K562 (cell line): ENCODE measurements around the gene MAP3K2. TPM values are rescaled to one million over a fixed set of nuclear protein-coding genes. Genes with fewer than 3 reads are reported as not detected.
A peak's percentile ranks its signal among the peaks of the same experiment; 100 is the strongest.

Experiments used
- ATAC-seq: fragments of 200-7000 bp; cut with Tn5 transposase; 3 replicates; pipeline ENCODE4 v1.9.1; 2020; ENCODE audit warnings: moderate library complexity
- BruUV-seq: library from RNA; stranded (reverse); fragments of 400-500 nt; replicated peaks from 2 replicates; lab custom pipeline; 2021; lab: Mats Ljungman, UMichigan
- CTCF ChIA-PET: fragments of 300-600 bp; formaldehyde crosslinking; extraction: SDS; loops from one replicate; lab custom pipeline; 2021; ENCODE audit warnings: low intra/inter-chr PET ratio; lab: Yijun Ruan, JAX
- POLR2A ChIA-PET: fragments of 300-600, 350-650 bp; sonication (Branson Sonifier 250); formaldehyde crosslinking; extraction: SDS; loops from one replicate; lab custom pipeline; 2021; ENCODE audit warnings: antibody characterized with exemption, inconsistent platforms; lab: Yijun Ruan, JAX
- DNase-seq, 4 experiments: peaks; one replicate each; pipeline versions ENCODE4 v3.0.0 to v3.0.0-alpha.2; 2011 to 2018; ENCODE audit warnings: low spot score in 3 of 4, mixed read lengths in 3 of 4; ENCODE audit errors: extremely low read depth in 1 of 4
- FAIRE-seq: peaks from 2 replicates; lab custom pipeline; 2011; peaks lifted over from hg19 to GRCh38; lab: Jason Lieb, UNC
- H2AFZ ChIP-seq: 2 replicates; pipeline ENCODE4 v1.6.0; 2011; ENCODE audit warnings: low read depth, low read length, control low read depth, inconsistent platforms
- H3K27ac ChIP-seq: fragments of 200-600 bp; 3 replicates; pipeline ENCODE4 v1.8.0; 2011; ENCODE audit warnings: low read depth, mild to moderate bottlenecking, control low read depth, inconsistent platforms, low read length, moderate library complexity, mixed read lengths; ENCODE audit errors: extremely low read depth
- H3K27me3 ChIP-seq, 2 experiments: fragments of 300-600 bp in 1 of 2; 2 replicates in 1 of 2; 3 replicates in 1 of 2; pipeline versions ENCODE4 v1.6.0 to v1.8.0; 2011; ENCODE audit warnings: inconsistent platforms in 2 of 2, low read length in 2 of 2, mild to moderate bottlenecking in 1 of 2, mixed read lengths in 1 of 2, moderate library complexity in 1 of 2; ENCODE audit not compliant: control insufficient read depth in 2 of 2, insufficient read depth in 2 of 2
- H3K36me3 ChIP-seq: fragments of 300-600 bp; 3 replicates; pipeline ENCODE4 v1.8.0; 2011; ENCODE audit warnings: mild to moderate bottlenecking, low read length, inconsistent platforms; ENCODE audit not compliant: control insufficient read depth, insufficient read depth
- H3K4me1 ChIP-seq, 2 experiments: fragments of 200-600 bp in 1 of 2; replicated peaks in 1 of 2; 2 replicates in 1 of 2; 3 replicates in 1 of 2; pipeline versions ENCODE4 v1.5.1 to v1.8.0; 2011; ENCODE audit warnings: inconsistent platforms in 2 of 2, low read length in 2 of 2, mild to moderate bottlenecking in 1 of 2, mixed read lengths in 1 of 2, moderate library complexity in 1 of 2; ENCODE audit not compliant: control insufficient read depth in 2 of 2, insufficient read depth in 2 of 2
- H3K4me2 ChIP-seq: 2 replicates; pipeline ENCODE4 v1.6.1; 2011; ENCODE audit warnings: low read length, control low read depth, inconsistent platforms, mixed read lengths; ENCODE audit not compliant: insufficient read depth
- H3K4me3 ChIP-seq: fragments of 200-600 bp; sonication (generic), shearing (Covaris generic); 2 replicates; pipeline ENCODE4 v1.5.1; 2016; ENCODE audit warnings: control low read depth, inconsistent platforms
- H3K79me2 ChIP-seq: fragments of 200-600 bp; 3 replicates; pipeline ENCODE4 v1.8.0; 2011; ENCODE audit warnings: low read length, inconsistent platforms; ENCODE audit not compliant: control insufficient read depth, insufficient read depth
- H3K9ac ChIP-seq, 2 experiments: 2 replicates each; pipeline versions ENCODE4 v1.6.0 to v1.6.1; 2011; ENCODE audit warnings: low read depth in 2 of 2, low read length in 2 of 2, control low read depth in 1 of 2, inconsistent platforms in 1 of 2, mild to moderate bottlenecking in 1 of 2, mixed read lengths in 1 of 2; ENCODE audit not compliant: insufficient read depth in 1 of 2
- H3K9me1 ChIP-seq: one replicate; pipeline ENCODE4 v1.6.0; 2011; ENCODE audit warnings: inconsistent platforms, mild to moderate bottlenecking, low read length, moderate library complexity; ENCODE audit not compliant: control insufficient read depth, insufficient read depth
- H3K9me3 ChIP-seq: replicated peaks from 2 replicates; pipeline ENCODE4 v1.5.1; 2011; ENCODE audit warnings: low read depth, low read length, inconsistent platforms; ENCODE audit not compliant: control insufficient read depth, insufficient read depth
- H4K20me1 ChIP-seq: replicated peaks from 2 replicates; pipeline ENCODE4 v1.6.1; 2011; ENCODE audit warnings: low read length, inconsistent platforms, mixed read lengths; ENCODE audit not compliant: control insufficient read depth, insufficient read depth
- ADNP ChIP-seq: fragments of 200-800 bp; sonication (Bioruptor generic); IDR thresholded peaks from 2 replicates; pipeline ENCODE4 v1.6.1; 2016; ENCODE audit warnings: missing genetic modification characterization, missing compliant biosample characterization
- CREM ChIP-seq: IDR thresholded peaks from 2 replicates; pipeline ENCODE4 v1.6.1; 2014; ENCODE audit warnings: antibody characterized with exemption, low read depth
- CTCFL ChIP-seq: IDR thresholded peaks from 2 replicates; pipeline ENCODE4 v1.6.1; 2011; ENCODE audit warnings: borderline replicate concordance, low read depth, mild to moderate bottlenecking, moderate library complexity, low read length; ENCODE audit not compliant: insufficient read depth, poor library complexity, severe bottlenecking
- DEAF1 ChIP-seq: fragments of 450-650 bp; formaldehyde crosslinking; IDR thresholded peaks from 2 replicates; pipeline ENCODE4 v1.4.0; 2020; ENCODE audit warnings: mild to moderate bottlenecking, moderate library complexity
- EGR1 ChIP-seq: fragments of 450-650 bp; conservative IDR thresholded peaks from 2 replicates; pipeline ENCODE4 v1.6.1; 2017; ENCODE audit warnings: mild to moderate bottlenecking
- EHMT2 ChIP-seq: fragments of 450-650 bp; IDR thresholded peaks from 2 replicates; pipeline ENCODE4 v1.6.1; 2018; ENCODE audit warnings: antibody characterized with exemption
- GATA2 ChIP-seq: sonication (generic); formaldehyde crosslinking; IDR thresholded peaks from 2 replicates; pipeline ENCODE4 v1.4.0; 2020; ENCODE audit warnings: mild to moderate bottlenecking, missing genetic modification reagents
- HDAC6 ChIP-seq: IDR thresholded peaks from 2 replicates; pipeline ENCODE4 v1.6.1; 2012; ENCODE audit warnings: low read depth, mild to moderate bottlenecking, control low read depth, inconsistent platforms, low read length, moderate library complexity
- MAFK ChIP-seq: IDR thresholded peaks from 2 replicates; pipeline ENCODE4 v1.6.1; 2011; ENCODE audit warnings: low read length, improper control_type of control experiment
- MXI1 ChIP-seq: IDR thresholded peaks from 2 replicates; pipeline ENCODE4 v1.6.1; 2011; ENCODE audit warnings: low read depth, mild to moderate bottlenecking, improper control_type of control experiment, low read length
- MYNN ChIP-seq, 2 experiments: sonication (generic); formaldehyde crosslinking in 1 of 2; IDR thresholded peaks; 2 replicates each; pipeline versions ENCODE4 v1.5.0 to v1.6.1; 2016 to 2020; ENCODE audit warnings: antibody characterized with exemption in 1 of 2, missing genetic modification reagents in 1 of 2
- PRPF4 ChIP-seq: fragments of 200-400 bp; formaldehyde crosslinking; IDR thresholded peaks from one replicate; pipeline ENCODE4 v1.6.1; 2017; ENCODE audit warnings: low read length, low read depth, mild to moderate bottlenecking; ENCODE audit not compliant: insufficient read depth, poor library complexity, severe bottlenecking
- RAD21 ChIP-seq, 2 experiments: fragments of 250-450 bp in 1 of 2; fragments of 450-650 bp in 1 of 2; sonication (Bioruptor Pico) in 1 of 2; formaldehyde crosslinking in 1 of 2; IDR thresholded peaks in 1 of 2; conservative IDR thresholded peaks in 1 of 2; 2 replicates each; pipeline versions ENCODE4 v1.4.0 to v1.8.0; 2020 to 2022; ENCODE audit warnings: mild to moderate bottlenecking in 2 of 2, moderate library complexity in 1 of 2
- SMC3 ChIP-seq: conservative IDR thresholded peaks from 2 replicates; pipeline ENCODE4 v1.6.1; 2011; ENCODE audit warnings: low read depth, low read length, improper control_type of control experiment; ENCODE audit not compliant: insufficient read depth
- STAT5B ChIP-seq: fragments of 250-450 bp; sonication (Bioruptor Pico); IDR thresholded peaks from 2 replicates; pipeline ENCODE4 v1.8.0; 2021; ENCODE audit warnings: mild to moderate bottlenecking, inconsistent platforms
- TAF9B ChIP-seq: fragments of 450-650 bp; IDR thresholded peaks from 2 replicates; pipeline ENCODE4 v1.6.1; 2018; ENCODE audit warnings: mild to moderate bottlenecking; ENCODE audit not compliant: partially characterized antibody
- U2AF2 ChIP-seq: fragments of 200-400 bp; formaldehyde crosslinking; optimal IDR thresholded peaks from 2 replicates; pipeline ENCODE3; 2017; ENCODE audit warnings: low read depth, mild to moderate bottlenecking, low read length
- ZBTB1 ChIP-seq: sonication (generic); formaldehyde crosslinking; IDR thresholded peaks from 2 replicates; pipeline ENCODE4 v1.8.1; 2023; ENCODE audit warnings: missing genetic modification reagents, low read depth, mild to moderate bottlenecking, borderline replicate concordance
- ZNF324 ChIP-seq: fragments of 250-450 bp; sonication (Bioruptor Pico); IDR thresholded peaks from 2 replicates; pipeline ENCODE4 v1.4.0; 2020; ENCODE audit warnings: mild to moderate bottlenecking
- ZNF77 ChIP-seq: fragments of 250-450 bp; sonication (Bioruptor Pico); IDR thresholded peaks from 2 replicates; pipeline ENCODE4 v1.5.0; 2020
- WGBS: fragments of 100-300 bp; shearing (Covaris generic); methylation state at CpG from one replicate; pipeline ENCODE4 v1.1.6; 2016; ENCODE audit warnings: low coverage, mixed read lengths; ENCODE audit not compliant: insufficient coverage; ENCODE audit errors: missing lambda C conversion rate; 5-methylcytosine and 5-hydroxymethylcytosine counted together
- in situ Hi-C: fragments of 300-500 bp; cut with MboI; formaldehyde crosslinking; loops from 4 replicates; pipeline ENCODE4 v1.15.0; 2018; ENCODE audit warnings: inconsistent platforms, mixed read lengths
- intact Hi-C: fragments of 100-400 bp; cut with micrococcal nuclease; formaldehyde crosslinking; loops from 2 replicates; pipeline ENCODE4 v1.14.2; 2022
- polyA plus RNA-seq, 8 experiments: library from polyadenylated mRNA; depleted of rRNA in 4 of 8; stranded (reverse) in 5 of 8; unstranded in 3 of 8; fragments of >200 nt; fragmentation: Nextera tagmentation in 2 of 8; fragmentation: Illumina TruSeq in 1 of 8; extraction: Ambion mirVana in 2 of 8; extraction: Trizol in 1 of 8; gene quantifications; 2 replicates each; pipeline versions ENCODE4 v1.2.1 to v1.2.3, GENCODE V29; 2011 to 2014; ENCODE audit warnings: inconsistent platforms in 1 of 8, missing spikeins in 1 of 8
- total RNA-seq, 7 experiments: library from RNA; depleted of rRNA in 6 of 7; stranded (reverse); fragments of >200 nt in 6 of 7; fragmentation: Illumina TruSeq in 2 of 7; extraction: Trizol in 2 of 7; gene quantifications; 2 replicates each; pipeline versions ENCODE4 v1.2.1 to v1.2.3, GENCODE V29; 2011 to 2021; ENCODE audit warnings: low replicate concordance in 1 of 7

The MAP3K2 gene
- total and polyA plus RNA-seq, 9 of the 15 experiments (the other 6 are each of a cell fraction or from before 2014, with no cell fraction given) = 1.2 to 14.2 (median 5.7) TPM

- Histone ChIP-seq H2AFZ (no peak overlapping the region), H3K27ac (no peak overlapping the region), H3K27me3 (no peaks in the 10 kb centered on the region), H3K4me1 (peaks cover 0 to 5% of the 10 kb centered on the region in 2 experiments; a peak in 2 of 5 replicates), H3K4me2 (no peak overlapping the region), H4K20me1 (no peaks in the 10 kb centered on the region; the same call in 1 of the 2 replicates), H3K4me3 (no peak overlapping the region), H3K79me2 (peaks cover 34% of the 10 kb centered on the region), H3K36me3 (no peaks in the 10 kb centered on the region), H3K9ac (no peak overlapping the region), H3K9me1 (no peaks in the 10 kb centered on the region), H3K9me3 (no peaks in the 10 kb centered on the region)
- in situ Hi-C loops = no loop called here
- BruUV-seq = no TSS peak
- FAIRE-seq (peak; percentile 71), DNase-seq (peak; percentile 44 to 66 (median 50)), ATAC-seq (peak; percentile 90)
- 24% methylated on average over 4 of the region's 4 CpGs for WGBS
- ChIA-PET POLR2A (no interaction called here), CTCF (no interaction called here)
- intact Hi-C loops = loop anchor here (1.0 to 2.0 kb wide), 2 partner anchors 61 to 98 kb away; no protein-coding TSS in a partner anchor
- TF ChIP-seq CTCFL (peak; percentile 68), U2AF2 (no peak), TAF9B (no peak), PRPF4 (no peak), STAT5B (CRISPR knock-in tag) (no peak), ZNF77 (CRISPR knock-in tag) (no peak), ADNP (no peak), GATA2 (CRISPR knock-in tag) (peak; percentile 89), MXI1 (no peak), RAD21 (CRISPR knock-in tag; conservative IDR thresholded peaks at IDR 0.05 in 1 of 2, IDR thresholded peaks at IDR 0.05 in 1 of 2) (peak; percentile 36 to 65; a peak in 3 of 4 replicates), MYNN (IDR thresholded peaks at IDR 0.05) (no peak), MYNN (CRISPR knock-in tag; IDR thresholded peaks at IDR 0.05) (no peak), ZNF324 (CRISPR knock-in tag) (no peak), HDAC6 (no peak), SMC3 (peak; percentile 62; the same call in 1 of the 2 replicates), DEAF1 (CRISPR knock-in tag) (0 out of 2 replicates have a peak, but pooled peaks have one; percentile 14), EHMT2 (no peak), EGR1 (no peak), CREM (no peak), MAFK (no peak), ZBTB1 (CRISPR knock-in tag) (no peak)
Observed at GRCh38 chr2:127355407-127356008, 32.3 kb downstream of the MAP3K2 start.
